HEK293 (cell line): Measurements from ENCODE around the gene CREBBP.

ENCODE experiments used
- BCL11B ChIP-seq: fragments of 450-650 bp; formaldehyde crosslinking; IDR thresholded peaks from 2 replicates; pipeline ENCODE4 v1.5.1; 2016; ENCODE audit warnings: low read depth, missing biosample characterization, missing genetic modification characterization
- CTCF ChIP-seq: fragments of 450-650 bp; formaldehyde crosslinking; IDR thresholded peaks from 2 replicates; pipeline ENCODE4 v1.5.1; 2016; ENCODE audit warnings: missing biosample characterization, missing genetic modification characterization
- GLI2 ChIP-seq: fragments of 450-650 bp; formaldehyde crosslinking; IDR thresholded peaks from 2 replicates; pipeline ENCODE4; 2017; ENCODE audit warnings: missing biosample characterization, missing genetic modification characterization, low read depth, borderline replicate concordance
- KLF10 ChIP-seq: fragments of 450-650 bp; IDR thresholded peaks from 2 replicates; pipeline ENCODE4 v1.5.1; 2018; ENCODE audit warnings: missing biosample characterization, mild to moderate bottlenecking, missing genetic modification characterization
- MEIS1 ChIP-seq: sonication (generic); formaldehyde crosslinking; IDR thresholded peaks from 2 replicates; pipeline ENCODE4 v1.8.1; 2022; ENCODE audit warnings: missing genetic modification reagents, mild to moderate bottlenecking, borderline replicate concordance
- TCF7L2 ChIP-seq: IDR thresholded peaks from 2 replicates; pipeline ENCODE4 v1.6.1; 2011; ENCODE audit warnings: low read depth, mild to moderate bottlenecking, inconsistent platforms, low read length, moderate library complexity, borderline replicate concordance
- ZBTB17 ChIP-seq: fragments of 450-650 bp; formaldehyde crosslinking; IDR thresholded peaks from 2 replicates; pipeline ENCODE4 v1.5.1; 2016; ENCODE audit warnings: missing biosample characterization, missing genetic modification characterization
- ZBTB44 ChIP-seq: fragments of 450-650 bp; IDR thresholded peaks from 2 replicates; pipeline ENCODE4 v1.5.1; 2018; ENCODE audit warnings: missing biosample characterization, mild to moderate bottlenecking, missing genetic modification characterization
- ZBTB6 ChIP-seq: fragments of 450-650 bp; formaldehyde crosslinking; IDR thresholded peaks from 2 replicates; pipeline ENCODE4 v1.5.1; 2017; ENCODE audit warnings: missing biosample characterization, missing genetic modification characterization
- ZBTB7A ChIP-seq: fragments of 450-650 bp; formaldehyde crosslinking; IDR thresholded peaks from 2 replicates; pipeline ENCODE4 v1.5.1; 2016; ENCODE audit warnings: low read depth, missing biosample characterization, missing genetic modification characterization
- ZBTB8A ChIP-seq: fragments of 450-650 bp; formaldehyde crosslinking; IDR thresholded peaks from 2 replicates; pipeline ENCODE4 v1.5.1; 2016; ENCODE audit warnings: missing biosample characterization, missing genetic modification characterization
- ZNF16 ChIP-seq: fragments of 450-650 bp; formaldehyde crosslinking; IDR thresholded peaks from 2 replicates; pipeline ENCODE4 v1.5.1; 2016; ENCODE audit warnings: low read depth, missing biosample characterization, missing genetic modification characterization
- ZNF169 ChIP-seq: fragments of 450-650 bp; formaldehyde crosslinking; IDR thresholded peaks from 2 replicates; pipeline ENCODE4 v1.5.1; 2016; ENCODE audit warnings: missing biosample characterization, missing genetic modification characterization
- ZNF175 ChIP-seq: fragments of 450-650 bp; formaldehyde crosslinking; IDR thresholded peaks from 2 replicates; pipeline ENCODE4 v1.5.1; 2016; ENCODE audit warnings: missing biosample characterization, missing genetic modification characterization
- ZNF280C ChIP-seq: fragments of 450-650 bp; formaldehyde crosslinking; IDR thresholded peaks from 2 replicates; pipeline ENCODE4 v1.5.1; 2016; ENCODE audit warnings: missing biosample characterization, missing genetic modification characterization
- ZNF324 ChIP-seq: fragments of 450-650 bp; formaldehyde crosslinking; IDR thresholded peaks from 2 replicates; pipeline ENCODE4 v1.5.1; 2016; ENCODE audit warnings: missing biosample characterization, missing genetic modification characterization
- ZNF354C ChIP-seq: fragments of 450-650 bp; formaldehyde crosslinking; IDR thresholded peaks from 2 replicates; pipeline ENCODE4 v1.5.1; 2016; ENCODE audit warnings: missing biosample characterization, missing genetic modification characterization, low read depth, borderline replicate concordance
- ZNF362 ChIP-seq: fragments of 450-650 bp; formaldehyde crosslinking; IDR thresholded peaks from 2 replicates; pipeline ENCODE4 v1.5.1; 2016; ENCODE audit warnings: missing biosample characterization, missing genetic modification characterization
- ZNF37A ChIP-seq: fragments of 450-650 bp; IDR thresholded peaks from 2 replicates; pipeline ENCODE4 v1.5.1; 2018; ENCODE audit warnings: missing biosample characterization, missing genetic modification characterization
- ZNF449 ChIP-seq: fragments of 450-650 bp; formaldehyde crosslinking; IDR thresholded peaks from 2 replicates; pipeline ENCODE4 v1.5.1; 2017; ENCODE audit warnings: missing biosample characterization, mild to moderate bottlenecking, missing genetic modification characterization, moderate library complexity
- ZNF514 ChIP-seq: fragments of 450-650 bp; formaldehyde crosslinking; IDR thresholded peaks from 2 replicates; pipeline ENCODE4 v1.5.1; 2016; ENCODE audit warnings: missing biosample characterization, missing genetic modification characterization
- ZNF529 ChIP-seq: fragments of 450-650 bp; formaldehyde crosslinking; IDR thresholded peaks from 2 replicates; pipeline ENCODE4 v1.5.1; 2017; ENCODE audit warnings: missing genetic modification characterization, missing biosample characterization; ENCODE audit not compliant: insufficient replicate concordance
- ZNF624 ChIP-seq: fragments of 450-650 bp; formaldehyde crosslinking; IDR thresholded peaks from 2 replicates; pipeline ENCODE4 v1.5.1; 2017; ENCODE audit warnings: missing biosample characterization, missing genetic modification characterization
- ZNF654 ChIP-seq: fragments of 450-650 bp; formaldehyde crosslinking; IDR thresholded peaks from 2 replicates; pipeline ENCODE4 v1.5.1; 2016; ENCODE audit warnings: low read depth, missing biosample characterization, missing genetic modification characterization
- ZNF658 ChIP-seq: fragments of 450-650 bp; formaldehyde crosslinking; IDR thresholded peaks from 2 replicates; pipeline ENCODE4; 2016; ENCODE audit warnings: missing biosample characterization, missing genetic modification characterization
- ZNF677 ChIP-seq: fragments of 450-650 bp; IDR thresholded peaks from 2 replicates; pipeline ENCODE4 v1.5.0; 2018; ENCODE audit warnings: missing biosample characterization, mild to moderate bottlenecking, missing genetic modification characterization, moderate library complexity
- ZNF777 ChIP-seq: fragments of 450-650 bp; formaldehyde crosslinking; IDR thresholded peaks from 2 replicates; pipeline ENCODE4 v1.5.1; 2017; ENCODE audit warnings: missing biosample characterization, missing genetic modification characterization, borderline replicate concordance
- ZNF830 ChIP-seq: fragments of 450-650 bp; IDR thresholded peaks from 2 replicates; pipeline ENCODE4 v1.5.0; 2018; ENCODE audit warnings: missing biosample characterization, missing genetic modification characterization, low read depth, mild to moderate bottlenecking, moderate library complexity
- ZNF837 ChIP-seq: fragments of 450-650 bp; formaldehyde crosslinking; IDR thresholded peaks from 2 replicates; pipeline ENCODE4 v1.5.1; 2016; ENCODE audit warnings: missing biosample characterization, missing genetic modification characterization
- ZSCAN30 ChIP-seq: fragments of 450-650 bp; IDR thresholded peaks from 2 replicates; pipeline ENCODE4 v1.5.1; 2018; ENCODE audit warnings: missing biosample characterization, mild to moderate bottlenecking, missing genetic modification characterization, moderate library complexity

CREBBP gene

GRCh38 chr16:3690470-3690928 lies 190.0 kb downstream of the CREBBP start (continued):
- TF ChIP-seq ZBTB44 (tag by site-specific recombination) = peak; percentile 31; the same call in 1 of the 2 replicates
- peak; percentile 92 for TF ChIP-seq CTCF
- no peak for TF ChIP-seq ZNF529 (tag by site-specific recombination)
- TF ChIP-seq ZNF354C = no peak
- no peak for TF ChIP-seq ZBTB6 (tag by site-specific recombination)
- TF ChIP-seq ZSCAN30 = 0 out of 2 replicates have a peak, but pooled peaks have one; percentile 38
- no peak for TF ChIP-seq ZNF449 (tag by site-specific recombination)
- no peak for TF ChIP-seq ZNF677
- TF ChIP-seq ZNF324 (tag by site-specific recombination) = no peak
- no peak for TF ChIP-seq ZNF514 (tag by site-specific recombination)
- no peak for TF ChIP-seq ZBTB7A (tag by site-specific recombination)
- TF ChIP-seq KLF10 (tag by site-specific recombination) = peak; percentile 18; the same call in 1 of the 2 replicates
- TF ChIP-seq ZNF624 (tag by site-specific recombination) = no peak
- TF ChIP-seq MEIS1 (CRISPR knock-in tag) = no peak
- TF ChIP-seq ZNF658 (tag by site-specific recombination) = no peak
- TF ChIP-seq ZNF654 (tag by site-specific recombination) = peak; percentile 70
- TF ChIP-seq ZNF837 (tag by site-specific recombination) = no peak
- TF ChIP-seq BCL11B = no peak
- TF ChIP-seq ZNF169 (tag by site-specific recombination) = no peak
- TF ChIP-seq ZNF777 (tag by site-specific recombination) = no peak
- no peak for TF ChIP-seq ZNF37A (tag by site-specific recombination)
- TF ChIP-seq ZNF16 (tag by site-specific recombination) = no peak
- no peak for TF ChIP-seq ZNF280C
- no peak for TF ChIP-seq ZNF362 (tag by site-specific recombination)
- TF ChIP-seq TCF7L2 = no peak
- peak; percentile 57 for TF ChIP-seq ZBTB17 (tag by site-specific recombination)
- TF ChIP-seq ZBTB8A (tag by site-specific recombination) = 0 out of 2 replicates have a peak, but pooled peaks have one; percentile 12
- no peak for TF ChIP-seq GLI2 (tag by site-specific recombination)
- no peak for TF ChIP-seq ZNF175
- TF ChIP-seq ZNF830 (tag by site-specific recombination) = no peak
